ENCODE data around the gene SASH1. TPM values are rescaled to one million over a fixed set of nuclear protein-coding genes. Genes with fewer than 3 reads are reported as not detected.

SASH1 gene
- total and polyA plus RNA-seq, 2 donors (not counting 1 experiment from before 2014, with no cell fraction given), result 38.6 to 44.6 TPM

DNA sequence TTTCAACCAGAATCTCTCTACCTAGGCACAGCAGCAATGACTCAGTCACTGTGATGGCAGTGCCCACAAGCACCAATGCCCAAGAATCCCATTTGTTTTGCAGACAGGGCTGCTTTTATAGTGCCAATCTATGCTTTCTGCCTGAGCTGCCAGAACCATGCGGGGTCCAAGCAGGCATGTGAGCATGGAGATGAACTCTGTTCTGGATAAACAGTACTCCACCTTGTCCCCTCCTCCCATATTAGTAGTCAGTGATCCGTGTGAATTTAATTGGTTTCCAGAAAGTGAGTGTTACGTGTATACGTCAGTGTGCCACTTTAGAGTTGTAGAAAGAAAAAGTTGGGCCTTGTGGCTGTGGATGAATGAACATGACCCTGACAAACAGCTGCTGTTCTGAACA lies 79.4 kb downstream of the SASH1 start:
- H4K20me1 ChIP-seq (ENCODE audit: control insufficient read depth, extremely low read depth, insufficient read depth, low read length), result no peaks in the 10 kb centered on the region
- H3K4me3 ChIP-seq (replicated peaks in 1 of 4; ENCODE audit: control extremely low read depth in 1 of 4, insufficient read depth in 1 of 4, low read depth in 3 of 4, low read length in 4 of 4), result no peak overlapping the region
- no peaks in the 10 kb centered on the region for H3K27me3 ChIP-seq (ENCODE audit: control insufficient read depth, insufficient read depth, low read length)
- DNase-seq (ENCODE audit: low read depth in 2 of 2), result no peak
- TF ChIP-seq, protein P1, sequence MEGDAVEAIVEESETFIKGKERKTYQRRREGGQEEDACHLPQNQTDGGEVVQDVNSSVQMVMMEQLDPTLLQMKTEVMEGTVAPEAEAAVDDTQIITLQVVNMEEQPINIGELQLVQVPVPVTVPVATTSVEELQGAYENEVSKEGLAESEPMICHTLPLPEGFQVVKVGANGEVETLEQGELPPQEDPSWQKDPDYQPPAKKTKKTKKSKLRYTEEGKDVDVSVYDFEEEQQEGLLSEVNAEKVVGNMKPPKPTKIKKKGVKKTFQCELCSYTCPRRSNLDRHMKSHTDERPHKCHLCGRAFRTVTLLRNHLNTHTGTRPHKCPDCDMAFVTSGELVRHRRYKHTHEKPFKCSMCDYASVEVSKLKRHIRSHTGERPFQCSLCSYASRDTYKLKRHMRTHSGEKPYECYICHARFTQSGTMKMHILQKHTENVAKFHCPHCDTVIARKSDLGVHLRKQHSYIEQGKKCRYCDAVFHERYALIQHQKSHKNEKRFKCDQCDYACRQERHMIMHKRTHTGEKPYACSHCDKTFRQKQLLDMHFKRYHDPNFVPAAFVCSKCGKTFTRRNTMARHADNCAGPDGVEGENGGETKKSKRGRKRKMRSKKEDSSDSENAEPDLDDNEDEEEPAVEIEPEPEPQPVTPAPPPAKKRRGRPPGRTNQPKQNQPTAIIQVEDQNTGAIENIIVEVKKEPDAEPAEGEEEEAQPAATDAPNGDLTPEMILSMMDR (conservative IDR thresholded peaks at IDR 0.05 in 1 of 2, IDR thresholded peaks at IDR 0.05 in 1 of 2; ENCODE audit: low read depth in 1 of 2, low read length in 2 of 2), result no peak
- TF ChIP-seq EZH2 (IDR thresholded peaks at IDR 0.05; ENCODE audit: low read length, missing control alignments), result no peak
- H3K9ac ChIP-seq (ENCODE audit: insufficient read depth, low read length), result no peak overlapping the region
- H3K27ac ChIP-seq (ENCODE audit: insufficient read depth, low read length), result no peak overlapping the region
- no peaks in the 10 kb centered on the region for H3K9me3 ChIP-seq (ENCODE audit: control insufficient read depth, insufficient read depth, low read depth, low read length)
- peaks cover 1% of the 10 kb centered on the region for H3K79me2 ChIP-seq (ENCODE audit: control insufficient read depth, insufficient read depth, low read length)
- peaks cover 5% of the 10 kb centered on the region for H3K4me1 ChIP-seq (ENCODE audit: control insufficient read depth, extremely low read depth, insufficient read depth, low read length)
- no peaks in the 10 kb centered on the region for H3K36me3 ChIP-seq (ENCODE audit: control insufficient read depth, insufficient read depth, low read length)
- no peak overlapping the region for H2AFZ ChIP-seq (ENCODE audit: low read length)
- H3K4me2 ChIP-seq (ENCODE audit: extremely low read depth, insufficient read depth, low read length), result no peak overlapping the region

DNA sequence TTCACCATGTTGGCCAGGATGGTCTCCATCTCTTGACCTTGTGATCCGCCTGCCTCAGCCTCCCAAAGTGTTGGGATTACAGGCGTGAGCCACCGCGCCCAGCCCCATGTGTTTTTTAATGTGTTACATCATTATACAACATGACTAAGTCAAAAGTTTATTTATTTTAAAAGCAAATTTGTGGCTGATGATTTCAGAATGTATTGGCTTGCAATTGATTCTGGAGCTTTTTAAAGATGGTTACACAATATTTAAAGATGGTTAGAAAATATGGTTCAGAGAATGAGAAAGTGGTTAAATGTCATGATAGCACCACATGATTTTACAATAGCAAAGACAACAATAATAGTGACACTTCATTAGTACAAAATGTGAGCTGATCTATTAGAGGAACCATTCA lies 80.5 kb downstream of the SASH1 start:
- Histone ChIP-seq H3K4me2 (ENCODE audit: extremely low read depth, insufficient read depth, low read length) (peak overlapping the region; percentile 49), H3K27ac (ENCODE audit: insufficient read depth, low read length) (peak overlapping the region; percentile 16), H2AFZ (ENCODE audit: low read length) (no peak overlapping the region), H3K4me1 (ENCODE audit: control insufficient read depth, extremely low read depth, insufficient read depth, low read length) (peaks cover 5% of the 10 kb centered on the region), H4K20me1 (ENCODE audit: control insufficient read depth, extremely low read depth, insufficient read depth, low read length) (no peaks in the 10 kb centered on the region), H3K9ac (ENCODE audit: insufficient read depth, low read length) (no peak overlapping the region), H3K4me3 (replicated peaks in 1 of 4; ENCODE audit: control extremely low read depth in 1 of 4, insufficient read depth in 1 of 4, low read depth in 3 of 4, low read length in 4 of 4) (no peak overlapping the region), H3K79me2 (ENCODE audit: control insufficient read depth, insufficient read depth, low read length) (peaks cover 1% of the 10 kb centered on the region), H3K9me3 (ENCODE audit: control insufficient read depth, insufficient read depth, low read depth, low read length) (no peaks in the 10 kb centered on the region), H3K36me3 (ENCODE audit: control insufficient read depth, insufficient read depth, low read length) (no peaks in the 10 kb centered on the region), H3K27me3 (ENCODE audit: control insufficient read depth, insufficient read depth, low read length) (no peaks in the 10 kb centered on the region)
- peak in 1 of 2 donors; percentile 82 for DNase-seq (ENCODE audit: low read depth in 2 of 2)
- TF ChIP-seq, protein P1 (conservative IDR thresholded peaks at IDR 0.05 in 1 of 2, IDR thresholded peaks at IDR 0.05 in 1 of 2; ENCODE audit: low read depth in 1 of 2, low read length in 2 of 2), result no peak
- no peak for TF ChIP-seq EZH2 (IDR thresholded peaks at IDR 0.05; ENCODE audit: low read length, missing control alignments)

DNA sequence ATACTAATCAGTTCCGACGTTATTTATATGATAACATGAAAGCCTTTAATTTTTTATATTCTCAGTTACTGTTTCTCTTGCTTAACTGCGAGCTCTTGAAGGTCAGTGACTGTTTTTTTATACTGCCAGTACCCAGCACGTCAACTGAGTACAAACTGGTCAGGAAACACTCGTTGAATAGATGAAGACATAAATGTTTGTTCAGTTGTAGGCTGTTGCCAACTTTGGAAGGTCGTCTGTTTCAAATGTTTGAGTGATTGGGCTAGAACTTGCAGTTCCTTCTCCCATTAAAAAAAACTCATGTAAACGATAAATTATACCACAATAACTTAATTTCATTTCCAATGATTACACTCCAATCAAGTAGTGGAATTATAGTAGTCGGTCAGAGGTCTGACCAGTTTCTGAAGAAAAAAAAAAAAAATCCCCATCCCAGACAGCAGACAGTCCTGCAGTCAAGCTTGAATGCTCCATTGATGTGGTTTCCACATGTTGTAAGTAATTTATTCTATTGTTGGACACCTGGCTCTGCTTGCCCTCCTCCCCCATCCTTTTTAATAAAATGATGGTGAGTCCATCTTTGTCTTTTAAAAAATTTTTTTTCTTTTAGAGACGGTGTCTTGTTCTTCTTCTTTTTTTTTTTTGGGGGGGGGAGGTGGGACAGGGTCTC lies 81.1 kb downstream of the SASH1 start:
- H3K79me2 ChIP-seq (ENCODE audit: control insufficient read depth, insufficient read depth, low read length), result peaks cover 1% of the 10 kb centered on the region
- H3K9ac ChIP-seq (ENCODE audit: insufficient read depth, low read length), result no peak overlapping the region
- peak overlapping the region; percentile 49 for H3K4me2 ChIP-seq (ENCODE audit: extremely low read depth, insufficient read depth, low read length)
- no peaks in the 10 kb centered on the region for H4K20me1 ChIP-seq (ENCODE audit: control insufficient read depth, extremely low read depth, insufficient read depth, low read length)
- no peaks in the 10 kb centered on the region for H3K9me3 ChIP-seq (ENCODE audit: control insufficient read depth, insufficient read depth, low read depth, low read length)
- H2AFZ ChIP-seq (ENCODE audit: low read length), result no peak overlapping the region
- peak overlapping the region; percentile 16 for H3K27ac ChIP-seq (ENCODE audit: insufficient read depth, low read length)
- H3K4me1 ChIP-seq (ENCODE audit: control insufficient read depth, extremely low read depth, insufficient read depth, low read length), result peaks cover 5% of the 10 kb centered on the region
- peak in 1 of 2 donors; percentile 89 for DNase-seq (ENCODE audit: low read depth in 2 of 2)
- TF ChIP-seq, protein P1 (conservative IDR thresholded peaks at IDR 0.05 in 1 of 2, IDR thresholded peaks at IDR 0.05 in 1 of 2; ENCODE audit: low read depth in 1 of 2, low read length in 2 of 2), result no peak
- no peak for TF ChIP-seq EZH2 (IDR thresholded peaks at IDR 0.05; ENCODE audit: low read length, missing control alignments)
- no peak overlapping the region for H3K4me3 ChIP-seq (replicated peaks in 1 of 4; ENCODE audit: control extremely low read depth in 1 of 4, insufficient read depth in 1 of 4, low read depth in 3 of 4, low read length in 4 of 4)
- H3K27me3 ChIP-seq (ENCODE audit: control insufficient read depth, insufficient read depth, low read length), result no peaks in the 10 kb centered on the region
- H3K36me3 ChIP-seq (ENCODE audit: control insufficient read depth, insufficient read depth, low read length), result no peaks in the 10 kb centered on the region
